ENCODE measurements around the gene VSTM4. TPM values are rescaled to one million over a fixed set of nuclear protein-coding genes. Genes with fewer than 3 reads are reported as not detected.

Gene VSTM4
- total and polyA plus RNA-seq, 2 of the 4 experiments (the other 2 are of a cell fraction), result 2.4 to 2.9 TPM

DNA sequence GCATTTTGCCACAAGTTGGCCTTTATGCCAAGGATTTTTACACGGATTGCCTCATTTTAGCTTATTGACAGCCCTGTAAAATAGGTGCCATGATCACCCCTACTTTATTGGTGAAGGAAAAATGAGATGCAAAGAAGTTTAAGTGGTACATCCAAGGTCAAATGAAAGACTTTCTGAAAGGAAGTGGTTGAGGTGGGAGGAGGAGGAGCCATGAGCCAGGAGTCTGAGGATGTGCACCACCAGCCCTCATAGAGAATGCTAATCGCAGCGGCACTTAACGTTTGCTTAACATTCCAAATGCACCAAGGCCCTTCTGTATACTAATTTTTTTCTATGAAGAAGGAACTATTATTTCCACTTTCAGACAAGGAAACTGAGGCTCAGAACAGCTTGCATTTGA, 144.7 kb downstream of the VSTM4 start:
- Histone ChIP-seq H3K27ac (ENCODE audit: insufficient read depth, low read length) (no peak overlapping the region), H4K5ac (ENCODE audit: low read depth, low read length) (no peak overlapping the region), H2AK9ac (replicated peaks; ENCODE audit: low read depth, low read length, poor library complexity) (no peak overlapping the region), H3K4me2 (ENCODE audit: low read depth, low read length) (no peak overlapping the region), H2AFZ (replicated peaks; ENCODE audit: low read length, poor library complexity) (no peak overlapping the region), H3K23ac (ENCODE audit: low read depth, low read length) (no peak overlapping the region), H2BK20ac (ENCODE audit: low read depth, low read length) (no peak overlapping the region), H3K79me1 (ENCODE audit: low read depth in 1 of 2, low read length in 2 of 2) (no peaks in the 10 kb centered on the region), H3K9me3 (ENCODE audit: control insufficient read depth, insufficient read depth, low read length) (no peaks in the 10 kb centered on the region), H3K9me1 (ENCODE audit: insufficient read depth, low read length) (no peaks in the 10 kb centered on the region), H2BK15ac (ENCODE audit: low read depth, low read length) (no peak overlapping the region), H3K36me3 (ENCODE audit: control insufficient read depth, insufficient read depth, low read length) (no peaks in the 10 kb centered on the region), H4K91ac (ENCODE audit: insufficient read depth, low read depth, low read length) (no peak overlapping the region), H4K20me1 (ENCODE audit: insufficient read depth, low read length) (no peaks in the 10 kb centered on the region), H3K4me1 (ENCODE audit: control insufficient read depth, insufficient read depth, low read length) (no peaks in the 10 kb centered on the region), H2BK120ac (ENCODE audit: low read depth, low read length) (no peak overlapping the region), H2BK5ac (ENCODE audit: low read depth, low read length, poor library complexity, severe bottlenecking) (no peak overlapping the region), H3K4ac (ENCODE audit: low read depth, low read length) (no peak overlapping the region), H2AK5ac (ENCODE audit: low read depth, low read length) (no peak overlapping the region), H3K27me3 (ENCODE audit: control insufficient read depth, insufficient read depth, low read length) (peaks cover 15% of the 10 kb centered on the region), H4K8ac (ENCODE audit: low read depth in 2 of 2, low read length in 2 of 2) (no peak overlapping the region), H3K9ac (ENCODE audit: low read depth, low read length) (no peak overlapping the region), H3K56ac (ENCODE audit: extremely low read depth, insufficient read depth, low read length) (no peak overlapping the region), H3K4me3 (ENCODE audit: insufficient read depth, low read depth, low read length) (no peak overlapping the region), H3K14ac (replicated peaks; ENCODE audit: low read depth, low read length) (no peak overlapping the region), H3K18ac (ENCODE audit: low read depth, low read length) (no peak overlapping the region)
- ChIA-PET POLR2A (ENCODE audit: unreplicated experiment) (no interaction called here), CTCF (interaction anchor here (0.7 kb wide), 1 partner anchor 12 kb away, joined by 5 read pairs; no protein-coding TSS in a partner anchor)
- dilution Hi-C loops (cut with HindIII; ENCODE audit: low sequenced_read_pairs, unreplicated experiment) (no loop called here), in situ Hi-C loops (cut with MboI; ENCODE audit: low sequenced_read_pairs) (no loop called here), intact Hi-C loops (cut with micrococcal nuclease) (loop anchor here (10.0 kb wide), 1 partner anchor 306 kb away; no protein-coding TSS in a partner anchor)
- DNase-seq (no peak), ATAC-seq (ENCODE audit: low read depth) (no peak)
- no CpG with 5 or more reads among the region's 4 CpGs for WGBS, 2 experiments (ENCODE audit: extremely low coverage in 2 of 2, insufficient read length in 1 of 2)
- no TSS peak for BruUV-seq (replicated peaks)
- TF ChIP-seq RAD21 (IDR thresholded peaks at IDR 0.05; ENCODE audit: low read length), result no peak
- no peak for TF ChIP-seq MXI1 (IDR thresholded peaks at IDR 0.05; ENCODE audit: borderline replicate concordance, low read depth, low read length)
- TF ChIP-seq MAFK (IDR thresholded peaks at IDR 0.05; ENCODE audit: low read depth, low read length), result no peak
- no peak for TF ChIP-seq FOS (IDR thresholded peaks at IDR 0.05; ENCODE audit: low read depth, low read length)
